Neural crest cell (in vitro differentiated cells): ENCODE data around the gene POLR3K. TPM values are rescaled to one million over a fixed set of nuclear protein-coding genes. Genes with fewer than 3 reads are reported as not detected.
"Not testable (repeated sequence)": the region's sequence is repeated elsewhere in the genome, so short reads cannot be mapped to it uniquely, and the experiment has no call there.

ENCODE experiments used
- DNase-seq: peaks from one replicate; pipeline ENCODE4 v3.0.0; 2021; ENCODE audit warnings: low read depth, mixed read lengths, low spot score
- H3K27ac Mint-ChIP-seq: one replicate; pipeline ENCODE4 v1.8.0; 2021; ENCODE audit warnings: mild to moderate bottlenecking, mixed read lengths; ENCODE audit not compliant: unreplicated experiment
- H3K27me3 Mint-ChIP-seq: 2 replicates; pipeline ENCODE4 v1.8.0; 2021; ENCODE audit warnings: low read depth, mild to moderate bottlenecking, mixed read lengths
- H3K36me3 Mint-ChIP-seq: 2 replicates; pipeline ENCODE4 v1.8.0; 2021; ENCODE audit warnings: low read depth, mild to moderate bottlenecking, mixed read lengths
- H3K4me1 Mint-ChIP-seq: 2 replicates; pipeline ENCODE4 v1.8.0; 2021; ENCODE audit warnings: mixed read lengths
- H3K4me3 Mint-ChIP-seq: one replicate; pipeline ENCODE4 v1.8.0; 2021; ENCODE audit warnings: mild to moderate bottlenecking, mixed read lengths
- H3K9me3 Mint-ChIP-seq: 2 replicates; pipeline ENCODE4 v1.8.0; 2021; ENCODE audit warnings: mixed read lengths
- CTCF ChIP-seq: fragments of 200-600 bp; sonication (generic); conservative IDR thresholded peaks from 2 replicates; pipeline ENCODE4 v1.5.0; 2021; ENCODE audit warnings: antibody characterized with exemption, mild to moderate bottlenecking
- total RNA-seq: library from RNA; stranded (reverse); gene quantifications from 2 replicates; pipeline ENCODE4 v1.2.1, GENCODE V29; 2021

Gene POLR3K
- total RNA-seq, 1 donor from 2014 or later, result 36.7 TPM

- no peaks in the 10 kb centered on the region for H3K27me3 Mint-ChIP-seq
- H3K27ac Mint-ChIP-seq, result no peak overlapping the region
- DNase-seq, result no peak
- H3K4me1 Mint-ChIP-seq, result peaks cover 12% of the 10 kb centered on the region
- no peaks in the 10 kb centered on the region for H3K36me3 Mint-ChIP-seq
- no peaks in the 10 kb centered on the region for H3K9me3 Mint-ChIP-seq
- no peak overlapping the region for H3K4me3 Mint-ChIP-seq
- TF ChIP-seq CTCF, result no peak
These were observed 17.6 kb downstream of the POLR3K start for GRCh38 chr16:35678-36305.

- H3K9me3 Mint-ChIP-seq, result no peaks in the 10 kb centered on the region
- peaks cover 12% of the 10 kb centered on the region for H3K4me1 Mint-ChIP-seq
- H3K27me3 Mint-ChIP-seq, result no peaks in the 10 kb centered on the region
- no peak for DNase-seq
- TF ChIP-seq CTCF, result no peak
- H3K36me3 Mint-ChIP-seq, result no peaks in the 10 kb centered on the region
- H3K27ac Mint-ChIP-seq, result no peak overlapping the region
- H3K4me3 Mint-ChIP-seq, result peak overlapping the region; percentile 50
These were observed 18.3 kb downstream of the POLR3K start for GRCh38 chr16:35011-35677.

GRCh38 chr16:34648-34987, 18.8 kb downstream of the POLR3K start:
- DNase-seq, result no peak
- H3K27me3 Mint-ChIP-seq, result no peaks in the 10 kb centered on the region
- no peaks in the 10 kb centered on the region for H3K36me3 Mint-ChIP-seq
- H3K9me3 Mint-ChIP-seq, result no peaks in the 10 kb centered on the region
- H3K4me1 Mint-ChIP-seq, result peaks cover 12% of the 10 kb centered on the region
- H3K27ac Mint-ChIP-seq, result no peak overlapping the region
- TF ChIP-seq CTCF, result no peak
- peak overlapping the region; percentile 50 for H3K4me3 Mint-ChIP-seq

GRCh38 chr16:33877-34647, 19.3 kb downstream of the POLR3K start:
- TF ChIP-seq CTCF, result no peak
- no peak for DNase-seq
- Mint-ChIP-seq H3K36me3 (no peaks in the 10 kb centered on the region), H3K27ac (no peak overlapping the region), H3K4me1 (peaks cover 12% of the 10 kb centered on the region), H3K9me3 (no peaks in the 10 kb centered on the region), H3K4me3 (peak overlapping the region; percentile 50), H3K27me3 (no peaks in the 10 kb centered on the region)

GRCh38 chr16:33154-33876, 20.1 kb downstream of the POLR3K start:
- not testable (repeated sequence) for H3K36me3 Mint-ChIP-seq, H3K27me3 Mint-ChIP-seq, H3K27ac Mint-ChIP-seq, DNase-seq, H3K9me3 Mint-ChIP-seq, H3K4me3 Mint-ChIP-seq
- H3K4me1 Mint-ChIP-seq, result peaks cover 12% of the 10 kb centered on the region

- peaks cover 12% of the 10 kb centered on the region for H3K4me1 Mint-ChIP-seq
- H3K36me3 Mint-ChIP-seq, DNase-seq, H3K27ac Mint-ChIP-seq, H3K9me3 Mint-ChIP-seq, H3K27me3 Mint-ChIP-seq, H3K4me3 Mint-ChIP-seq: not testable (repeated sequence)
These were observed 22.8 kb downstream of the POLR3K start for GRCh38 chr16:30627-31026.

- H3K36me3 Mint-ChIP-seq, H3K27ac Mint-ChIP-seq, H3K27me3 Mint-ChIP-seq, H3K4me1 Mint-ChIP-seq, DNase-seq, H3K4me3 Mint-ChIP-seq, H3K9me3 Mint-ChIP-seq: not testable (repeated sequence)
These were observed 27.5 kb downstream of the POLR3K start for GRCh38 chr16:25926-26348.

- not testable (repeated sequence) for H3K4me3 Mint-ChIP-seq, H3K27me3 Mint-ChIP-seq, H3K9me3 Mint-ChIP-seq, H3K36me3 Mint-ChIP-seq, H3K27ac Mint-ChIP-seq, H3K4me1 Mint-ChIP-seq, DNase-seq
These were observed 29.3 kb downstream of the POLR3K start for GRCh38 chr16:24151-24550.

- not testable (repeated sequence) for H3K4me3 Mint-ChIP-seq, H3K27ac Mint-ChIP-seq, DNase-seq, H3K36me3 Mint-ChIP-seq, H3K9me3 Mint-ChIP-seq, H3K4me1 Mint-ChIP-seq, H3K27me3 Mint-ChIP-seq
These were observed 32.5 kb downstream of the POLR3K start for GRCh38 chr16:20886-21285.
